Stimulated activated CD8-positive, alpha-beta memory T cell treated with anti-CD3 and anti-CD28 coated beads, Interleukin-4, amount 100 ng/mL, for 1 hour (primary cell): ENCODE data around the gene INSR.

Experiments
- DNase-seq, 2 donors: peaks; one replicate each; pipeline ENCODE4 v3.0.0-alpha.2; 2020; ENCODE audit warnings: low read depth in 2 of 2, low spot score in 1 of 2

INSR gene

DNA sequence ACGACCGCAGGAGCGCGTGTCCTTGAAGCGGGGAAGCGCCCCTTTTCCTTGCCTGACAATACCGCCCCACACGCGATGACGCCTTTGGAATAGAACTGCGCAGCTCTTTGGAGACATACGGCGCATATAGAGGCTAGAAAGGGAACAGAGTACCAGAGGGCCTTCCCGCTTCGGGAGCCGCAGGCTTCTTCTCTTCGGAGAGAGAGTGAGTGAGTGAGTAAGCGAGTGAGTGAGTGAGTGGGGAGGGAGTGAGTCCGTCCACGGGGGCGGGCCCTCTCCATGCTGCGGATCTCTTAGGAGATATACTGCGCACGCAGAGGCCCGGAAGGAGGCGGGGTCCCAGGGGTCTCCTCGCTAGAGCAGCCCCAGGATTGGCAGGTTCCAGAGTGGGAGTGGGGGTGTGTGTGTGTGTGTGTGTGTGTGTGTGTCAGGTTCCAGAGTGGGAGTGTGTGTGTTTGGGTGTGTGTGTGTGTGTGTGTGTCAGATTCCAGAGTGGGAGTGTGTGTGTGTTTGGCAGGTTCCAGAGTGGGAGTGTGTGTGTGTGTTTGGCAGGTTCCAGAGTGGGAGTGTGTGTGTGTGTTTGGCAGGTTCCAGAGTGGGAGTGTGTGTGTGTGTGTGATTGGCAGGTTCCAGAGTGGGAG, 97.0 kb downstream of the INSR start:
- DNase-seq, result peak; percentile 73 to 74

DNA sequence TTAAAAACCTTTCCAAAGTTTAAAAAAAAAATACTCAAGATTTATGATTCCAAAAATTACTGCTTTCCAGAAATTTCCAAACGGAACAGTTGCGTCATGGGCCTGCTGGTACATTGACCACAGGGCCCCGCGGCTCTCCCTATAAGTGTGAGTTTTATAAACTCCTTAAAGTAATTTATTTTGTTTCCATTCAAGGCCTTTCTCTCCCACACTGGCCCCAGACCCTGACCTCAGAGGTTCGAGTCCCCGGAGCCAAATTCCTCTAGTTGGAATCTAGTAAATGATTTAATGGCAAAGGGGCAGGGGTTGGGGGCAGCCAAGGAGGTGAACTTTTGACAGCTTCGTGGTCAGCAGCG, 97.5 kb downstream of the INSR start:
- no peak for DNase-seq

DNA sequence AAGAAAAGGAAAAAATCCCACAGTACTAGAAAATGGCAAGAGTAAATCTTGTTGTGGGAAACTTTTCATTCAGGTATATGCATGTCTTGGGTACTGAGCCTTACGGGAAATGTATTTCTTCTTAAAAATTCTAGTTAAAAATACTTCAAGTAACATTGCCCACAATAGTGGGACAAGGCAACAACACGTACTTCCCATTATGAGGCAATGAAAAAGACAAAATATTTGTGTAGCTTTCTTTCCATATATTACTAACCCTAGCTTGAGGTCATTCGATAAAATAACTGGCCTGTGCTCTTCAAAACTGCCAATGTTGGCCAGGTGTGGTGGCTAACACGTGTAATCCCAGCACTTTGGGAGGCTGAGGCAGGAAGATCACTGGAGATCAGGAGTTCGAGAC, 99.2 kb downstream of the INSR start:
- no peak for DNase-seq

DNA sequence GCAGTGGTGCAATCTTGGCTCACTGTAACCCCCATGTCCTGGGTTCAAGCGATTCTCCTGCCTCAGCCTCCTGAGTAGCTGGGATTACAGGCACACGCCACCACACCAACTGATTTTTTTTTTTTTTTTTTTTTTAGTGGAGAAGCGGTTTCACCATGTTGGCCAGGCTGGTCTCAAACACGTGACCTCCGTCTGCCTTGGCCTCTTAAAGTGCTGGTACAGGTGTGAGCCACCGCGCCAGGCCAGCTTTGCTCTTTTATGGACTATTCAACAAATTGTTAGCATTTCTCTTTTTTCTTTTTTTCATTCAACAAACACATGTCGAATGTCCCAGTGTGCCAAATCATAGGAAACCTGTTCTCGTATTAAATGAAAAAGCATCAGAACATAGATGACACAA, 99.6 kb downstream of the INSR start:
- no peak for DNase-seq

- DNase-seq, result no peak
These were observed 102.1 kb downstream of the INSR start for GRCh38 chr19:7191946-7192691.

GRCh38 chr19:7188698-7189629, 105.2 kb downstream of the INSR start:
- no peak for DNase-seq

DNA sequence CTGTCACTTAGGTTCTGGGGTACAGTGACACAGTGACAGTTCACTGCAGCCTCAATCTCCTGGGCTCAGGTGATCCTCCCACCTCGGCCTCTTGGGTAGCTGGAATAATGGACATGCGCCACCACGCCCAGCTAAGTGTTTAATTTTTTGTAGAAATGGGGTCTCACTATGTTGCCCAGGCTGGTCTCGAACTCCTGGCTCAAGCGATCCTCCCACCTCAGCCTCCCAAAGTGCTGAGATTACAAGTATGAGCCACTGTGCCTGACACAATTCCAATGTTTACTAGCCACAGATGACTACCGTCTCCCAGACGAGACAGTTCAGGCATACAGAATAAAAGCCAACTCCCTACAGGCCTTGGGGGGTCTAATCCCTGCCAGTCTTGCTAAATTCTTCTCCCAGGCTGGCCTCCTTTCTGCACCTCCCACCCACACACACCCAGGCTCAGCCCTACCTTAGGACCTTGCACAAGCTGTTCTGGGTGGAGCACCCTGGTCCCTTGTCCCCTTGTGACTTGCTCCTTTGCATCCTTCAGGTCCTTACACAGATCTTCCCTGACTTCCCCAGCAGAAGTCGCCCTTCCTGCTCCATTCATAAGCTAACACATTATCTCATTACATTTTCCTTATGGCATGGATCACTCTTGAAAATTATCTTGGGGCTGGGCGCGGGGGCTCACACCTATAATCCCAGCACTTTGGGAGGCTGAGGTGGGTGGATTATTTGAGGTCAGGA, 106.4 kb downstream of the INSR start:
- no peak for DNase-seq

DNA sequence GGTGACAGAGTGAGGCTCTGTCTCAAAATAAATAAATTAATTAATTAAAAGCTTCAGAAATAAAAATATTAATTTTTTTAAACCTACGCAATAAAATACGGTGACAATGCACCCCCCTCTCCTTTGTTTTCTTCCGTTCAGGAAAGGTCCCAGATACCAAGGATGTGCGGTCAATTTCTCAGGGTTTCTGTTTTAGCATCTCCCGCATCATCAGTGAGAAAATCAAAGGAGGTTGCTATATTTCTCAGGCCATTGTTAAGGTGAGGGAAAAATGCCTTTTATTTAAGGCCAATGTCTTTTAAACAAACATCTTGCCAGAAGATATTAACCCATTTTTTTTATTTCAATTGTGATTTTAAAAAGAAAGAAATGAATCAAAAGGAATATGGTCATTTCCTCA, 111.7 kb downstream of the INSR start:
- DNase-seq, result no peak

- DNase-seq, result no peak
These were observed 114.3 kb downstream of the INSR start for GRCh38 chr19:7179917-7180306.

DNA sequence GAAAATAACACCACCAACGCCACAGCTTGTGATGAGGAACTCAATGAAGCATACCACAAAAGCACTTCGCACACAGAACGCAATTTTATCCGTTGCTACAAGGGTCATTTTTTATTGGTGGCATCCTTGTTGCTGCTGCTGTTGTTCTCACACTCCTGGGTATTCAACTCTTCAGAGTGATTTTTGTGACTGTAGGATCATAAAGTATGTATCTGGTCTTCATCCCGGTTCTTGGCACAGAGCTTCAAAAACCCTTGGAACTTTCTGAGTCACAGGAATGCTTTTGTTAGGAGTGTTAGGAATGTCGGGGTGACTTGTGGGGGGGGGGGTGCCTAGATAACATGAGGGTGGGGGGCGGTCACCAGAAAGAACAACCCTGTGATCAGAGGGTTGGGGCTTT, 116.3 kb downstream of the INSR start:
- no peak for DNase-seq

DNA sequence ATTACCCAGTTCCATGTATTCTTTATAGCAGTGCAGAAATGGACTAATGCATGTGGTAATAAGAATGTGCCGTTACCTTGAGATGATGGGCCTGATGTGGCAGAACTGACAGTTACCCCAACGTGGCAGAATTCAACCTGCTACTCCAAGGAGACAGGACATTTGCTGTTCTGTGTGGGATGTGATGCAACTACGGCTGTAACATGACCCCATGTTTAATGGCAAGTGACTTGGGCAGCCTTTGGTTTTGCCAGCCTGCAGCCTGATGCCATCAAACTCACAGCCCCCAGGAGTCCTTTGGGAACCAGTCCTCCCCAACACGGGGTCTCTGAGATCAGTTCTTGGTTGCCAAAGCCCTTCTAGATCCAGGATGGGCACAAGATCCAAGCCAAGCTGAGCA, 117.4 kb downstream of the INSR start:
- no peak for DNase-seq

DNA sequence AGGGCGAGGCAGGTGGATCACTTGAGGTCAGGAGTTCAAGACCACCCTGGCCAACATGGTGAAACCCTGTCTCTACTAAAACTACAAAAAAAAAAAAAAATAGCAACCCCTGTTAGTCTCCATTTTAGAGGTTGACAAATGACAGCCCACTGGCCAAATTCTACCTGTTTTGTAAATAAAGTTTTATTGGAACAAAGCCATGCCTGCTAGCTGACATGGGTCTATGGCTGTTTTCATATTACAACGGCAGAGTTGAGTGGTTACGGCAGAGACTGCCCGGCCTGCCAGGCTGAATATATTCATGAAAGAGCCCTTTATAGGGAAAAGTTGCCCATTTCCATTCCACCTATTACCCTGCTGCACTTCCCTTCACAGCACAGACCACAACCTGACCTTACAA, 121.4 kb downstream of the INSR start:
- no peak for DNase-seq

DNA sequence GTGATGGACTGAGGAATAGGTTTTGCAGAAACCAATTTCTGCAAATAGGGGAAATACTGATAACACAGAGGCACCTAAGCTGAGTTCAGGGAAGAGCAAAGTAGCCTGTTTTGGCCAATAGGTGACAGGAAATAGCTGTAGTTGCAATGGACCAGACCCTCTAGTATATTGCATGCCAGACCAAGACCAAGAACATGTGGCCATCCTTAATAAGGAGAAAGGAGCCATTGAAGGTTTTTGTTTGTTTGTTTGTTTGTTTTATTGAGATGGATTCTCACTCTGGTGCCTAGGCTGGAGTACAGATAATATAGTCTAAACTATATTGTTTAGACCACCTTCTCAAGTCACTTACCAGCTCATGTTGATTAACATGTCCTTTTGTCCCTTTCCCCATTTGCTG, 123.2 kb downstream of the INSR start:
- DNase-seq, result no peak

DNA sequence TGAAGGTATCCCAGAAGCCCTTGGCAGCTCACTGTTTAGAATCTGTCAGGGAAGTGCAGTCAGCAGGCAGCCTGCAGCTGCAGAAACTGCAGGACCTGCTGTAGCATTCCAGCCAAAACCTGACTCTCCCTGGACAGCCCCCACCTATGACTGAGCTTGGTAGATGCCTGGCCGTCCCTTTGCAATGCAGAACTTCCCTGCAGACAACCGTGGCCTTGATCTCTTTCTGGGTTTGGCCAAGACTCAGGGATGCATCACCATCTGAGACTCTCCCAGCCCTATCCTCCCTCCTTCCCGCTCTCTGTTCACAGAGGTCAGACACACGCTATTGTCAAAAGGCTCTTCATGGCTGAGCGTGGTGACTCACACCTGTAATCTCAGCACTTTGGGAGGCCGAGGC, 125.3 kb downstream of the INSR start:
- DNase-seq, result no peak

DNA sequence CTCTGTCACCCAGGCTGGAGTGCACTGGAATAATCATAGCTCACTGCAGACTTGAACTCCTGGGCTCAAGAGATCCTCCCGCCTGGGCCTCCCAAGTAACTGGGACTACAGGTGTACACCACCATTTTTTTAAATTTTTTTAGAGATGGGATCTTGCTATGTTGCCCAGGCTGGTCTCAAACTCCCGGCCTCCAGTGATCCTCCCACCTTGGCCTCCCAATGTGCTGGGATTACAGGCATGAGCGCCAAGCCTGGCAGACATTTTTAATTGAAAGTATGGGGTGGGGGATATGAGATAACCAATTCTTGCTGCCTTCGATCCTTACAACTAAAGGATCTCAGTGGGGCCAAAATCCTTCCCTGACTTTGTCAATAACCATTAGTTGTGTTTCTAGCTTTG, 132.9 kb downstream of the INSR start:
- no peak for DNase-seq

- DNase-seq, result no peak
These were observed 134.9 kb downstream of the INSR start for GRCh38 chr19:7159105-7159933.

- DNase-seq, result no peak
These were observed 141.2 kb downstream of the INSR start for GRCh38 chr19:7153022-7153421.

DNA sequence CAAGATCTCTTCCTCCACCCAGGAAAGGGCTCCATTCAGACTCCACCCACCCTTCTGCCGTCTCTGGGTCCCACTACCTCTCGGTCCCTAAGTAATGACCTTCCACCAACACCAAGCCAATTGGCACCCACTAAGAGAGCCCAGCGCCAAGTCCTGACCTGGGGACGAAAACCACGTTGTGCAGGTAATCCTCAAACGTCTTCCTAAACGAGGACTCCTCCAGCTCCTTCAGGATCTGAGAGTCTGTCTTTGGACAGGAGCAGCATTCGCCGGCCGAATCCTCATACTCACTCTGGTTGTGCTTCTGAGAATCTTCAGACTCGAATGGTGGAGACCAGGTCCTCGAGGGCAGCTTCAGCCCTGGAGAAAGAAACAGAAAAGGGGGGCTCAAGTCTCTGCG, 141.6 kb downstream of the INSR start:
- DNase-seq, result no peak

GRCh38 chr19:7149956-7150705, 144.1 kb downstream of the INSR start:
- DNase-seq, result no peak
